ENCODE results near the gene RUSC1.

RUSC1 gene, protein sequence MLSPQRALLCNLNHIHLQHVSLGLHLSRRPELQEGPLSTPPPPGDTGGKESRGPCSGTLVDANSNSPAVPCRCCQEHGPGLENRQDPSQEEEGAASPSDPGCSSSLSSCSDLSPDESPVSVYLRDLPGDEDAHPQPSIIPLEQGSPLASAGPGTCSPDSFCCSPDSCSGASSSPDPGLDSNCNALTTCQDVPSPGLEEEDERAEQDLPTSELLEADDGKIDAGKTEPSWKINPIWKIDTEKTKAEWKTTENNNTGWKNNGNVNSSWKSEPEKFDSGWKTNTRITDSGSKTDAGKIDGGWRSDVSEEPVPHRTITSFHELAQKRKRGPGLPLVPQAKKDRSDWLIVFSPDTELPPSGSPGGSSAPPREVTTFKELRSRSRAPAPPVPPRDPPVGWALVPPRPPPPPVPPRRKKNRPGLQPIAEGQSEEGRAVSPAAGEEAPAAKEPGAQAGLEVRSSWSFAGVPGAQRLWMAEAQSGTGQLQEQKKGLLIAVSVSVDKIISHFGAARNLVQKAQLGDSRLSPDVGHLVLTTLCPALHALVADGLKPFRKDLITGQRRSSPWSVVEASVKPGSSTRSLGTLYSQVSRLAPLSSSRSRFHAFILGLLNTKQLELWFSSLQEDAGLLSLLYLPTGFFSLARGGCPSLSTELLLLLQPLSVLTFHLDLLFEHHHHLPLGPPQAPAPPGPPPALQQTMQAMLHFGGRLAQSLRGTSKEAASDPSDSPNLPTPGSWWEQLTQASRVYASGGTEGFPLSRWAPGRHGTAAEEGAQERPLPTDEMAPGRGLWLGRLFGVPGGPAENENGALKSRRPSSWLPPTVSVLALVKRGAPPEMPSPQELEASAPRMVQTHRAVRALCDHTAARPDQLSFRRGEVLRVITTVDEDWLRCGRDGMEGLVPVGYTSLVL

DNA sequence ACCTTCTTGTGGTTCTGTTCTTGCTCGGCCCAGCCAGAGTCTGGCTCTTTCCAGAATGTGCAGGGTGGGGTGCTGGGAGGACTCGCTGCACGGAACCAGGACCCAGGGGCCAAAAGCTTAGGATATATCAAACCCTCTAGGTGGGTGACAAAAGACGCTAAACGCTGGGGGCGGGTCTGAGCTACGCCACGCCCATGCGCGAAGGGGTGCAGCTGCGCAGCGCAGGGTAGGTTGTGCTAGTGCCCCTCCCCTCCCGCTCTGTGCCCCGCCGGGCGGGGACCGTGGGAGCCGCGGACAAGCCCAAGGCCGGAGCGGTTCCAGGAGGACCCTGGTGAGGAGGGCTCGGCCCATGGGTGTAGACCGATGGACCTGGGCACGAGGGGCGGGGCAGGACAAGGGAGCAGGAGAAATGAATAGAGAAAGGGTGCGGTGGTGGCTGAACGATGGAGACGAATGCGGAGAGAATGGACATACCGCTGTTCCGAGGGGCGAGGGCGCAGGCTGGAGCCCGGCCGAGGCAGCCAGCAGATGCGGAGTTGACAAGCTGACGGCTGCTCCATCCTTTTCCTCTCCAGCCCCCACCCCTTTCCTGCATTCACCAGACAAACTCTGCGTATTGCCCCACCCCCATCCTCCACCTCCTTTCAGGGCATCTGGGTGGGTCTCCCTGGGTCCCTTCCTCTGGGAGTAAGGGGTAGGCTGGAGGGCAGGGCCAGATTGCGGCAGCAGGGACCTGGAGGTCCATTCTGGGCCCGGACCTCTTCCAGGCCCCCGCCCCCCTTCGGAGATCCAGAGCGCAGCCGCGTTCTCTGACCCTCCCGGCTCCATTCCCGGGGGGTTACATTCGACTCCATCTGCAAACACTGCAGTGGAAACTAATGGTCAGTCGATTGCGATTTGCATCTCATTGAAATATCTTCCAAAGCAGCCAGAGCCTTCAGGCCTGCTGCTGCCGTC is at the start of gene RUSC1:
RUSC1 (plus strand) TSS at position 234 of the 957 bp plus-strand sequence. CDS start 880 bp downstream, outside the sequence.
- peak; percentile 51 for DNase-seq (ENCODE audit: low read depth)
- peak within 1 kb of the TSS; percentile 93 for H3K4me3 ChIP-seq (ENCODE audit: low read length)
- TF ChIP-seq, protein P1, sequence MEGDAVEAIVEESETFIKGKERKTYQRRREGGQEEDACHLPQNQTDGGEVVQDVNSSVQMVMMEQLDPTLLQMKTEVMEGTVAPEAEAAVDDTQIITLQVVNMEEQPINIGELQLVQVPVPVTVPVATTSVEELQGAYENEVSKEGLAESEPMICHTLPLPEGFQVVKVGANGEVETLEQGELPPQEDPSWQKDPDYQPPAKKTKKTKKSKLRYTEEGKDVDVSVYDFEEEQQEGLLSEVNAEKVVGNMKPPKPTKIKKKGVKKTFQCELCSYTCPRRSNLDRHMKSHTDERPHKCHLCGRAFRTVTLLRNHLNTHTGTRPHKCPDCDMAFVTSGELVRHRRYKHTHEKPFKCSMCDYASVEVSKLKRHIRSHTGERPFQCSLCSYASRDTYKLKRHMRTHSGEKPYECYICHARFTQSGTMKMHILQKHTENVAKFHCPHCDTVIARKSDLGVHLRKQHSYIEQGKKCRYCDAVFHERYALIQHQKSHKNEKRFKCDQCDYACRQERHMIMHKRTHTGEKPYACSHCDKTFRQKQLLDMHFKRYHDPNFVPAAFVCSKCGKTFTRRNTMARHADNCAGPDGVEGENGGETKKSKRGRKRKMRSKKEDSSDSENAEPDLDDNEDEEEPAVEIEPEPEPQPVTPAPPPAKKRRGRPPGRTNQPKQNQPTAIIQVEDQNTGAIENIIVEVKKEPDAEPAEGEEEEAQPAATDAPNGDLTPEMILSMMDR (conservative IDR thresholded peaks at IDR 0.05; ENCODE audit: low read length), result no peak

DNA sequence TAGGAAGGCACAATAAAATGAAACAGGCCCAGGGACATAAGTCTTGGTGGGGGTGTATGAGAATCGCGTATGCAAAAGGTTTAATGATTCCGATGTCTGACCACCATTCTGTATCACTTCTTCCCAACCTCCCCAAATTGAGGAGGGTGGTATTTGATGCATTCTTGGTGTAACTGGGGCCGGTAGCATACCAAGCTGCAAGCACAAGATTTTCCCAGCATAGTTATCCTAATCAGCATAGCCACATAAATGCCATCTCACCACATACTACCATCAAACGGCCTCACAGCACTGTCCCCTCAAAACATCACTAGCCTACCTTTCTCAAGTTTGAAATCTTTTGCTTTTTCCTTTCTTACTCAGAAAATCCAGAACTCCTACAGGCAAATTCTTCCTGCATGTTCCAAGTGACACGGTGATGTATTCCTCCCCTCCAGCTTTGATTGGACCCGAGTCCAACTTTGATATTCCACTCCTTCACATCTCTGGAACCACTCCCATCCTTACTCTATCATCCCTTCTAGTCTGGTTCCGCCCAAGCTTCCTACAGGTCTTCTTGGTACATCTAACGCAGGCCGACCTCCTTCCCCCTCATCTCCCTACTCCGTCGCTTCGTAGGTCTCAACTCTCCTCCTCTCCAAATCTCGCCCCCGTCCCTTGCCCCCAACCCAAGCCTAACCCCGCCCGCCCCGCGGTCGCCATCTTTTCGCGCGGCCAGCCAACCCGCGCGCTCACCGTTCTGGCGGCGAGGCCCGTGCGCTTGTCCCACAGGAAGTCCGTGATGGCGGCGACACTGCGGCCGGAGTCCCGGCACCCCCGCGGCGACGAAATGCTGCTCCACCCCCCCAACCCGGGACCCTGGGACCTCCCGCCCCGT is 48.0 kb upstream of the RUSC1 start:
- H3K4me3 ChIP-seq (ENCODE audit: low read length), result peak overlapping the region; percentile 92
- TF ChIP-seq, protein P1 (conservative IDR thresholded peaks at IDR 0.05; ENCODE audit: low read length), result no peak
- peak; percentile 62 for DNase-seq (ENCODE audit: low read depth)

DNA sequence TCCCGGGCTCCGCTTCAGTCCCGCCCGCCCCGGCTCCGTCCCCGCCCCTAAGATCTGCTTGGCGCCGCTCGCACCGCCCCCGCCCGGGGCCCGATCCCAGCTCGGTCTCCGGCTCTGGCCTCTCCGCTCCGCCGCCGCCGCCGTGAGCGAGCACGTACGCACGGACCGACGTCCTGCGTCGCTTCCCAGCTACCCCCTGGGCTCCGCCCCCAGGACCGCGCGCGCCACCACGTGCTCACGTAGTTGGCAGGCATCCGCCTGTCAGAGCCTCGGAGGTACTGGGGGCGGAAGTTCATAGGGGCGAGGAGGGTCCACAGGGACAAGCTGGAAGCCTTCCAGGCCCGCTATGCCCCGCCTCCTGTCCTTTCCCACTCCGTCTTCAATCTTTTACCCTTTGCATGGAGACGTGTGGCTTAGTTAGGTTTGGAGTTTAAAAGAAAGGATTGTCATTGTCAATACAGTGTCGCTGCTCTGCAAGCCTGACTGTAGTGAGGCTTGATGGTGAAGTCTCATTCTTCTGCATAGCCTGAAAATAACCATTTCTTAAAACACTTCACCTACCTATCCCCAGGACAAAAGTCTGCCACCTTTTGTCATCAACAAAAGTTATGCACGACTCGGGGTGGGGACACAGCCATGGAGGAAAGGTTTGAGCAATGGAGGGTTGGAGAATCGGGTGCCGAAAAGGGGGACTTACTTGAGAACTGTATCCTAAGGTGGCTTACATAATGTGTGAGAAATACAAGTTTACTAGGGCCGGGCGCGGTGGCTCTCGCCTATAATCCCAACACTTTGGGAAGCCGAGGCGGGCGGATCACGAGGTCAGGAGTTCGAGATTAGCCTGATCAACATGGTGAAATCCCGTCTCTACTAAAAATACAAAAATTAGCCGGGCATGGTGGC is 47.1 kb upstream of the RUSC1 start, which contains the start of gene CLK2:
CLK2 (minus strand) TSS at position 162 of the 903 bp plus-strand sequence. CDS start 2,527 bp downstream, outside the sequence.
- TF ChIP-seq, protein P1 (conservative IDR thresholded peaks at IDR 0.05; ENCODE audit: low read length), result no peak
- DNase-seq (ENCODE audit: low read depth), result peak; percentile 91
- H3K4me3 ChIP-seq (ENCODE audit: low read length), result peak within 1 kb of the TSS; percentile 92

DNA sequence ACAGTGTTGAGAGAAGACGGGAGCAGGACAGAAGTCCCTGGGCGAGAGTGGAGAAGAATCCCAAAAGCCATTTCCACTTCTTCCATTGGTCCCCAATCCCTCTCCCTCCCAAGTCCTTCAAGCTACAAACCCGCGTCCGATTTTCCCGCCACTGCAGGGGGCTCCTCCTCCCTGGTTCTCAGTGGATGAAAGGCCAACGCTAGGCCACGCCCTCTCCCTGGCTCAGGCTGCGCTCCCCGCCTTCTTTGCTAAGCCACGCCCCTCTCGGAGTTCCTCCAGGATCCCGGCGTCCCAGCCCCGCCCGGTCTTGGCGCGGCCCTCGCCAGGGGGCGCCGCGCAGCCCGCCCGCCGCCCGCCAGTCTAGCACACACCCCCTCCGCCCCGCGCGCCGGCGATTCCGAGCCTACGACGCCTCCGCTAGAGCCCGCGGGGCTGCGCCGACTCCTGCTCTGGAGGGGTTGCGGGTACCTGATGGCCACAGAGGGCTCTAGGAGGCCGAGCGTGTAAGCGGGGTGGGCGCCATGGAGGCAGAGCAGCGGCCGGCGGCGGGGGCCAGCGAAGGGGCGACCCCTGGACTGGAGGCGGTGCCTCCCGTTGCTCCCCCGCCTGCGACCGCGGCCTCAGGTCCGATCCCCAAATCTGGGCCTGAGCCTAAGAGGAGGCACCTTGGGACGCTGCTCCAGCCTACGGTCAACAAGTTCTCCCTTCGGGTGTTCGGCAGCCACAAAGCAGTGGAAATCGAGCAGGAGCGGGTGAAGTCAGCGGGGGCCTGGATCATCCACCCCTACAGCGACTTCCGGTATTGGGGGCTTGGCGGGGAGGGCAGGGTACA is 43.4 kb upstream of the RUSC1 start, which contains the start of gene HCN3:
HCN3 (plus strand) TSS at position 394 of the 832 bp plus-strand sequence; CDS start at position 522, 128 bp downstream.
- H3K4me3 ChIP-seq (ENCODE audit: low read length), result peak within 1 kb of the TSS; percentile 76
- TF ChIP-seq, protein P1 (conservative IDR thresholded peaks at IDR 0.05; ENCODE audit: low read length), result peak; percentile 24

More for the DNA sequence above, 43.4 kb upstream of the RUSC1 start, which contains the start of gene HCN3:
- peak; percentile 90 for DNase-seq (ENCODE audit: low read depth)
